NT2/D1 (cell line): ENCODE measurements around the gene PTPRF.

Source experiments
- YY1 ChIP-seq: IDR thresholded peaks from 2 replicates; pipeline ENCODE4 v1.6.1; 2011; ENCODE audit not compliant: insufficient read length, insufficient read depth
- ZNF274 ChIP-seq: IDR thresholded peaks from 2 replicates; pipeline ENCODE4 v1.6.1; 2011; ENCODE audit warnings: mild to moderate bottlenecking, low read depth, low read length

- TF ChIP-seq YY1 (no peak), ZNF274 (no peak)
Observed at GRCh38 chr1:43637267-43637666, 106.6 kb downstream of the PTPRF start.
